ENCODE results near the gene IRGC.

- TF ChIP-seq POLR2A (IDR thresholded peaks at IDR 0.05), result no peak
- TF ChIP-seq CTCF (IDR thresholded peaks at IDR 0.05), result no peak
- TF ChIP-seq POLR2AphosphoS5 (IDR thresholded peaks at IDR 0.05; ENCODE audit: insufficient read depth in 1 of 2, low read depth in 1 of 2), result no peak
Measured at GRCh38 chr19:43749152-43749551, 33.3 kb downstream of the IRGC start.
